ENCODE measurements around the gene CIPC. TPM values are rescaled to one million over a fixed set of nuclear protein-coding genes. Genes with fewer than 3 reads are reported as not detected.
A peak's percentile ranks its signal among the peaks of the same experiment; 100 is the strongest.

Gene CIPC
- total RNA-seq, 1 experiment from 2014 or later, result 20.6 TPM

- peak overlapping the region in 1 of 2 experiments; percentile 5; a peak in 1 of 4 replicates for H3K4me3 ChIP-seq (replicated peaks in 1 of 2; ENCODE audit: low read depth in 1 of 2, low read length in 2 of 2)
- peak; percentile 74 for ATAC-seq
- no peaks in the 10 kb centered on the region for H3K27me3 ChIP-seq (ENCODE audit: insufficient read depth, low read length)
- CTCF ChIA-PET, result interaction anchor here (0.7 to 7.3 kb wide), 12 partner anchors 12 to 223 kb away, joined by 3 to 272 read pairs (median 4); partner anchors contain the start of gene CIPC
- H3K4me2 ChIP-seq (ENCODE audit: low read length), result peak overlapping the region; percentile 60
- no peaks in the 10 kb centered on the region for H3K79me2 ChIP-seq (ENCODE audit: insufficient read depth, low read length)
- peak overlapping the region; percentile 44 for H2AFZ ChIP-seq (ENCODE audit: low read depth, low read length, poor library complexity, severe bottlenecking)
- H3K9me3 ChIP-seq (ENCODE audit: control insufficient read depth in 1 of 2, insufficient read depth in 1 of 2, low read depth in 1 of 2, low read length in 2 of 2), result no peaks in the 10 kb centered on the region
- peak; percentile 60 for DNase-seq (ENCODE audit: low read depth, low spot score)
- intact Hi-C loops (cut with micrococcal nuclease), result no loop called here
- POLR2A ChIA-PET, result interaction anchor here (0.8 to 3.4 kb wide), 9 partner anchors 10 to 197 kb away, joined by 3 to 27 read pairs (median 4); partner anchors contain the start of gene CIPC
- peaks cover 24 to 48% of the 10 kb centered on the region in 2 experiments for H3K4me1 ChIP-seq (ENCODE audit: control insufficient read depth in 1 of 2, insufficient read depth in 2 of 2, low read length in 2 of 2)
- H3K27ac ChIP-seq (ENCODE audit: low read depth, low read length), result peak overlapping the region; percentile 71
- no peaks in the 10 kb centered on the region for H3K36me3 ChIP-seq (ENCODE audit: control insufficient read depth in 1 of 2, insufficient read depth in 2 of 2, low read length in 2 of 2)
- H4K20me1 ChIP-seq (ENCODE audit: insufficient read depth), result no peaks in the 10 kb centered on the region
- RAD21 ChIA-PET (ENCODE audit: low non-redundant PET in 1 of 2, low total read pairs in 2 of 2, uncharacterized antibody in 2 of 2, unreplicated experiment in 2 of 2), result interaction anchor here (0.6 to 5.5 kb wide), 4 partner anchors 14 to 196 kb away, joined by 3 to 54 read pairs (median 22); no protein-coding TSS in a partner anchor
- no peaks in the 10 kb centered on the region for H3K9me2 ChIP-seq (ENCODE audit: insufficient read depth)
- no peak overlapping the region for H3K9ac ChIP-seq (ENCODE audit: low read length)
- no TSS peak for BruUV-seq (replicated peaks)
- peak; percentile 41; the same call in 1 of the 2 replicates for TF ChIP-seq FOSL1 (IDR thresholded peaks at IDR 0.05; ENCODE audit: low read depth)
- TF ChIP-seq YY1 (IDR thresholded peaks at IDR 0.05; ENCODE audit: extremely low read depth, insufficient replicate concordance, low read depth, low read length), result no peak
- TF ChIP-seq JUND (IDR thresholded peaks at IDR 0.05), result no peak
- TF ChIP-seq CBX3 (IDR thresholded peaks at IDR 0.05; ENCODE audit: low read depth), result peak; percentile 58; the same call in 1 of the 2 replicates
- TF ChIP-seq ZBTB33 (IDR thresholded peaks at IDR 0.05; ENCODE audit: extremely low read depth, insufficient replicate concordance, low read length), result no peak
- TF ChIP-seq EZH2 (IDR thresholded peaks at IDR 0.05), result no peak
- no peak for TF ChIP-seq RAD21 (IDR thresholded peaks at IDR 0.05; ENCODE audit: low read depth)
- TF ChIP-seq SIN3A (IDR thresholded peaks at IDR 0.05; ENCODE audit: low read depth), result no peak
- no peak for TF ChIP-seq EGR1 (IDR thresholded peaks at IDR 0.05; ENCODE audit: low read depth)
- TF ChIP-seq CEBPB (IDR thresholded peaks at IDR 0.05; ENCODE audit: low read depth), result peak; percentile 19; the same call in 1 of the 2 replicates
- TF ChIP-seq, protein P1, sequence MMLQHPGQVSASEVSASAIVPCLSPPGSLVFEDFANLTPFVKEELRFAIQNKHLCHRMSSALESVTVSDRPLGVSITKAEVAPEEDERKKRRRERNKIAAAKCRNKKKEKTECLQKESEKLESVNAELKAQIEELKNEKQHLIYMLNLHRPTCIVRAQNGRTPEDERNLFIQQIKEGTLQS (IDR thresholded peaks at IDR 0.05), result no peak
- peak; percentile 60 for TF ChIP-seq SP1 (IDR thresholded peaks at IDR 0.05; ENCODE audit: low read depth)
- no peak for TF ChIP-seq EZH2phosphoT487 (IDR thresholded peaks at IDR 0.05; ENCODE audit: borderline replicate concordance)
- no peak for TF ChIP-seq POLR2AphosphoS5 (IDR thresholded peaks at IDR 0.05; ENCODE audit: low read depth, low read length)
- no peak for TF ChIP-seq ZNF274 (IDR thresholded peaks at IDR 0.05; ENCODE audit: low read depth, low read length)
- no peak for TF ChIP-seq ELF1 (IDR thresholded peaks at IDR 0.05; ENCODE audit: borderline replicate concordance, low read depth)
- TF ChIP-seq MAX (IDR thresholded peaks at IDR 0.05), result peak; percentile 12; the same call in 1 of the 2 replicates
- TF ChIP-seq, protein P2, sequence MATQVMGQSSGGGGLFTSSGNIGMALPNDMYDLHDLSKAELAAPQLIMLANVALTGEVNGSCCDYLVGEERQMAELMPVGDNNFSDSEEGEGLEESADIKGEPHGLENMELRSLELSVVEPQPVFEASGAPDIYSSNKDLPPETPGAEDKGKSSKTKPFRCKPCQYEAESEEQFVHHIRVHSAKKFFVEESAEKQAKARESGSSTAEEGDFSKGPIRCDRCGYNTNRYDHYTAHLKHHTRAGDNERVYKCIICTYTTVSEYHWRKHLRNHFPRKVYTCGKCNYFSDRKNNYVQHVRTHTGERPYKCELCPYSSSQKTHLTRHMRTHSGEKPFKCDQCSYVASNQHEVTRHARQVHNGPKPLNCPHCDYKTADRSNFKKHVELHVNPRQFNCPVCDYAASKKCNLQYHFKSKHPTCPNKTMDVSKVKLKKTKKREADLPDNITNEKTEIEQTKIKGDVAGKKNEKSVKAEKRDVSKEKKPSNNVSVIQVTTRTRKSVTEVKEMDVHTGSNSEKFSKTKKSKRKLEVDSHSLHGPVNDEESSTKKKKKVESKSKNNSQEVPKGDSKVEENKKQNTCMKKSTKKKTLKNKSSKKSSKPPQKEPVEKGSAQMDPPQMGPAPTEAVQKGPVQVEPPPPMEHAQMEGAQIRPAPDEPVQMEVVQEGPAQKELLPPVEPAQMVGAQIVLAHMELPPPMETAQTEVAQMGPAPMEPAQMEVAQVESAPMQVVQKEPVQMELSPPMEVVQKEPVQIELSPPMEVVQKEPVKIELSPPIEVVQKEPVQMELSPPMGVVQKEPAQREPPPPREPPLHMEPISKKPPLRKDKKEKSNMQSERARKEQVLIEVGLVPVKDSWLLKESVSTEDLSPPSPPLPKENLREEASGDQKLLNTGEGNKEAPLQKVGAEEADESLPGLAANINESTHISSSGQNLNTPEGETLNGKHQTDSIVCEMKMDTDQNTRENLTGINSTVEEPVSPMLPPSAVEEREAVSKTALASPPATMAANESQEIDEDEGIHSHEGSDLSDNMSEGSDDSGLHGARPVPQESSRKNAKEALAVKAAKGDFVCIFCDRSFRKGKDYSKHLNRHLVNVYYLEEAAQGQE (IDR thresholded peaks at IDR 0.05; ENCODE audit: low read depth), result no peak
- TF ChIP-seq CTCF (IDR thresholded peaks at IDR 0.05 in 2 of 3, conservative IDR thresholded peaks at IDR 0.05 in 1 of 3; ENCODE audit: borderline replicate concordance in 1 of 3, insufficient read depth in 1 of 3, low read depth in 2 of 3, low read length in 2 of 3), result no peak
- no peak for TF ChIP-seq ZFX (IDR thresholded peaks at IDR 0.05)
Observed at GRCh38 chr14:77071938-77072388, 26.1 kb upstream of the CIPC start.
